B cell (primary cell): ENCODE measurements around the gene DDA1.

Experiments
- EZH2 ChIP-seq: IDR thresholded peaks from 2 replicates; pipeline ENCODE4 v1.6.1; 2012; ENCODE audit warnings: borderline replicate concordance, low read depth, mild to moderate bottlenecking, moderate library complexity, low read length; ENCODE audit not compliant: insufficient read depth, poor library complexity, severe bottlenecking
- TF ChIP-seq, protein P1 (sequence below): fragments of 200-600 bp; IDR thresholded peaks from one replicate; pipeline ENCODE4 v1.8.0; 2022; ENCODE audit warnings: antibody characterized with exemption, mild to moderate bottlenecking

DNA sequence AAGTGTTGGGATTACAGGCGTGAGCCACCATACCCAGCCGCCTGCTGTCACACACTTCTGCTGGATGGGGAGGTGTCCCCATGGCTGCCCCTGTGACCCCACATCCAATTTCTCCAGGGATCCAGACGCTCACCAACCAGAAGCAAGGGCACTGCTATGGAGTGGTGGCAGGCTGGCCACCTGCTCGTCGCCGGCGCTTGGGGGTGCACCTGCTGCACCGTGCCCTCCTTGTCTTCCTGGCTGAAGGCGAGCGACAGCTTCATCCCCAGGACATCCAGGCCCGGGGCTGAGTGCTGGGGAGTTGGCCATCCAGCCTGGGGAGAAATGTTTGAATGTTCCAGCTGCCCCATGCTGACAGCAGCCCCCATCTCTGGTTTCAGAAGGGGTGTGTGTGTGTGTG, 23.1 kb upstream of the DDA1 start:
- TF ChIP-seq, protein P1, sequence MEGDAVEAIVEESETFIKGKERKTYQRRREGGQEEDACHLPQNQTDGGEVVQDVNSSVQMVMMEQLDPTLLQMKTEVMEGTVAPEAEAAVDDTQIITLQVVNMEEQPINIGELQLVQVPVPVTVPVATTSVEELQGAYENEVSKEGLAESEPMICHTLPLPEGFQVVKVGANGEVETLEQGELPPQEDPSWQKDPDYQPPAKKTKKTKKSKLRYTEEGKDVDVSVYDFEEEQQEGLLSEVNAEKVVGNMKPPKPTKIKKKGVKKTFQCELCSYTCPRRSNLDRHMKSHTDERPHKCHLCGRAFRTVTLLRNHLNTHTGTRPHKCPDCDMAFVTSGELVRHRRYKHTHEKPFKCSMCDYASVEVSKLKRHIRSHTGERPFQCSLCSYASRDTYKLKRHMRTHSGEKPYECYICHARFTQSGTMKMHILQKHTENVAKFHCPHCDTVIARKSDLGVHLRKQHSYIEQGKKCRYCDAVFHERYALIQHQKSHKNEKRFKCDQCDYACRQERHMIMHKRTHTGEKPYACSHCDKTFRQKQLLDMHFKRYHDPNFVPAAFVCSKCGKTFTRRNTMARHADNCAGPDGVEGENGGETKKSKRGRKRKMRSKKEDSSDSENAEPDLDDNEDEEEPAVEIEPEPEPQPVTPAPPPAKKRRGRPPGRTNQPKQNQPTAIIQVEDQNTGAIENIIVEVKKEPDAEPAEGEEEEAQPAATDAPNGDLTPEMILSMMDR: no peak
- TF ChIP-seq EZH2: no peak
